ENCODE measurements around the gene PIAS2.
A peak's percentile ranks its signal among the peaks of the same experiment; 100 is the strongest.
"Not testable (repeated sequence)": the region's sequence is repeated elsewhere in the genome, so short reads cannot be mapped to it uniquely, and the experiment has no call there.

Gene PIAS2

GRCh38 chr18:46830633-46831032 is 86.7 kb downstream of the PIAS2 start:
- DNase-seq (ENCODE audit: low spot score in 2 of 2) (no peak), ATAC-seq (no peak)
- Mint-ChIP-seq H3K4me1 (no peaks in the 10 kb centered on the region), H3K9me3 (no peaks in the 10 kb centered on the region), H3K36me3 (peaks cover 63% of the 10 kb centered on the region), H3K4me3 (no peak overlapping the region), H3K27ac (no peak overlapping the region)

- Mint-ChIP-seq H3K36me3 (peaks cover 58% of the 10 kb centered on the region), H3K4me1 (no peaks in the 10 kb centered on the region), H3K9me3 (no peaks in the 10 kb centered on the region), H3K27ac (no peak overlapping the region), H3K4me3 (no peak overlapping the region)
- ATAC-seq (no peak), DNase-seq (ENCODE audit: low spot score in 2 of 2) (no peak)
These were observed 87.4 kb downstream of the PIAS2 start for GRCh38 chr18:46829947-46830346.

GRCh38 chr18:46829531-46829930 is 87.8 kb downstream of the PIAS2 start:
- Mint-ChIP-seq H3K4me3 (no peak overlapping the region), H3K27ac (no peak overlapping the region), H3K4me1 (no peaks in the 10 kb centered on the region), H3K9me3 (no peaks in the 10 kb centered on the region), H3K36me3 (peaks cover 63% of the 10 kb centered on the region)
- DNase-seq (ENCODE audit: low spot score in 2 of 2) = no peak
- no peak for ATAC-seq

DNA sequence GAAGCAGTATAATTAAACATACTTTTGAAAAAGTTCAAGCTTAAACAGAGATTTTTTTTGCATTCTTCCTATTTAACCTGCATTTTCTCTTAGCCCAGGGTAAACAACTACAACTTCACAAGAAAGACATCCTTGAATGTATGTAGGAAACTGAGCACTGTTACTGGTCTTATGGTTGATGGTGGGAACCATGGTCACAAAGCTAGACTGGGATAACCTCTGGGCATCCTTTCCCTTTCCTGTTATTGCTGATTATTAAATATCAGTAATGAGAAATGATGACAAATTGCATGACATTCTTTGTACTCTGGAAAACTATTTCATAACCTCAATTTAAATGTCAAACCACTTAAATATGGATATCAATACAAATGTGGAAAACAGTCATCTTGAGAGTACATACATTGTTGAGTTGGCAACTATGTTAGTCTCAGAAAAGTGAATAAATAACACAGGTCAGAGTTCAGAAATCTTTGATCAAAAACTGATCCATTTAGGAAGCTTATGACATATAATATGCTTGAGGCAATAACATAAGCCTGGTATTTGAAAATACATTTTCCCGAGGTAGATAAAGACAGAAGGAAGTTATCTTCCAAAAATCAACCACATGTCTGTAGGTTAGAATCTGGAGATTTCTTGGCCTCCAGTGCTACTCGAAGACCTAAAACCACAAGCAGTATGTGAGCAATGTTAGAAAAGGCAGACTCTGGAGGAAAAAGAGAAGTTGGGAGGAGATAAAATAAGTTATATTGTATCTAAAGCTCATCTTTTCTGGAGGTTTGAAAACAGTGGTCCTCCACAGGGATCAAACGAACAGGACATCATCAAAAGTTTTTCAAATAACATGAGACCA is 95.2 kb downstream of the PIAS2 start:
- peaks cover 17% of the 10 kb centered on the region for H3K36me3 Mint-ChIP-seq
- H3K27ac Mint-ChIP-seq = peak overlapping the region; percentile 12
- H3K9me3 Mint-ChIP-seq = no peaks in the 10 kb centered on the region
- H3K4me1 Mint-ChIP-seq = peaks cover 8% of the 10 kb centered on the region
- DNase-seq (ENCODE audit: low spot score in 2 of 2) = no peak
- no peak overlapping the region for H3K4me3 Mint-ChIP-seq
- ATAC-seq = peak; percentile 83

DNA sequence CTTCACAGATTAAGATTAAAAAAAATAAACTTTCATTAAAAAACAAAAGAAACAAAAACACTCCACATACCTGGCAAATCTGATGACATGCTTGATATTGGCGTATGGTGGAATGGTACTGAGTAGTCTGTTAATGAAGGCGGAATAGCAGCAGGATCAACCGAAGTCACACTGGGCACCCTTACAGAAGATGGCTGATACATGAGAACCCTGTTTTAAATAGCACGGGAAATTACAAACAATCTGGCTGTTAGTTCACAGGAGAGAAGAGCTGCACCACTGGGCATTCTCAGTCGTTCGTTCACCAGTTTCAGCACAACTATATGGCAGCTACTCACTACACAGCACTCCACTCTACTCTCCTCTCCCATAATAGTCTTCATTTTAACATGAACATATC is 96.4 kb downstream of the PIAS2 start:
- ATAC-seq (no peak), DNase-seq (ENCODE audit: low spot score in 2 of 2) (no peak)
- Mint-ChIP-seq H3K9me3 (no peaks in the 10 kb centered on the region), H3K36me3 (peaks cover 6% of the 10 kb centered on the region), H3K4me1 (peaks cover 8% of the 10 kb centered on the region), H3K4me3 (no peak overlapping the region), H3K27ac (no peak overlapping the region)

- ATAC-seq (no peak), DNase-seq (ENCODE audit: low spot score in 2 of 2) (no peak)
- no peak overlapping the region for H3K4me3 Mint-ChIP-seq
- H3K9me3 Mint-ChIP-seq = no peaks in the 10 kb centered on the region
- no peak overlapping the region for H3K27ac Mint-ChIP-seq
- H3K36me3 Mint-ChIP-seq = no peaks in the 10 kb centered on the region
- no peaks in the 10 kb centered on the region for H3K4me1 Mint-ChIP-seq
These were observed 101.6 kb downstream of the PIAS2 start for GRCh38 chr18:46815661-46816060.

DNA sequence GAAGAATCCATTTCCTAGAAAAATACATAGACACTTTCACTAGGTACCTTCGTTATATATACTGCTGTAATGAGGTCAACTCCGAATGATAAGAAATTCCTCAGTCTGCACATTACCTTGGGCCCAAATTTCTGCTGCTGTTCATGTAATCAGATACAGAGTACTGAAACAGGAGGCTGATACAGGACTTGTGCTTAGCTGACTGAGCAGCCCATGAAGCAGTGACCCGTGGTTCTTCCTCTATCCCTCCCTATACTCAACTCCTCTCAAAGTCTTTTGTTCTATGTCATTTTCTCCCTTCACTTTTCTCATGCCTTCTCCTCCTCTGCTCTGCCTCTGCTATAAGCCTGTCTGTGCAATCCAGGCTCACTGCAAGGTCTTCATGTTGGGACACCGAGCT is 102.9 kb downstream of the PIAS2 start:
- Mint-ChIP-seq H3K9me3 (no peaks in the 10 kb centered on the region), H3K27ac (no peak overlapping the region), H3K36me3 (no peaks in the 10 kb centered on the region), H3K4me1 (no peaks in the 10 kb centered on the region), H3K4me3 (no peak overlapping the region)
- DNase-seq (ENCODE audit: low spot score in 2 of 2) = no peak
- ATAC-seq = no peak

- DNase-seq (ENCODE audit: low spot score in 2 of 2) (no peak), ATAC-seq (no peak)
- H3K4me1 Mint-ChIP-seq = no peaks in the 10 kb centered on the region
- no peaks in the 10 kb centered on the region for H3K36me3 Mint-ChIP-seq
- no peak overlapping the region for H3K4me3 Mint-ChIP-seq
- no peaks in the 10 kb centered on the region for H3K9me3 Mint-ChIP-seq
- H3K27ac Mint-ChIP-seq = no peak overlapping the region
These were observed 105.0 kb downstream of the PIAS2 start for GRCh38 chr18:46812311-46812710.

- H3K9me3 Mint-ChIP-seq = no peaks in the 10 kb centered on the region
- H3K4me1 Mint-ChIP-seq = no peaks in the 10 kb centered on the region
- DNase-seq (ENCODE audit: low spot score in 2 of 2) (no peak), ATAC-seq (no peak)
- no peak overlapping the region for H3K4me3 Mint-ChIP-seq
- no peaks in the 10 kb centered on the region for H3K36me3 Mint-ChIP-seq
- H3K27ac Mint-ChIP-seq = no peak overlapping the region
These were observed 106.8 kb downstream of the PIAS2 start for GRCh38 chr18:46810481-46811000.

GRCh38 chr18:46809145-46809544 is 108.2 kb downstream of the PIAS2 start:
- ATAC-seq (no peak), DNase-seq (ENCODE audit: low spot score in 2 of 2) (no peak)
- H3K36me3 Mint-ChIP-seq = no peaks in the 10 kb centered on the region
- no peaks in the 10 kb centered on the region for H3K4me1 Mint-ChIP-seq
- H3K27ac Mint-ChIP-seq = no peak overlapping the region
- H3K4me3 Mint-ChIP-seq = no peak overlapping the region
- H3K9me3 Mint-ChIP-seq = no peaks in the 10 kb centered on the region

GRCh38 chr18:46795945-46796344 is 121.4 kb downstream of the PIAS2 start:
- H3K4me3 Mint-ChIP-seq; H3K9me3 Mint-ChIP-seq; H3K4me1 Mint-ChIP-seq; ATAC-seq; H3K36me3 Mint-ChIP-seq; H3K27ac Mint-ChIP-seq; DNase-seq (ENCODE audit: low spot score in 2 of 2): not testable (repeated sequence)

GRCh38 chr18:46794607-46795006 is 122.7 kb downstream of the PIAS2 start:
- no peak for ATAC-seq
- H3K27ac Mint-ChIP-seq = no peak overlapping the region

DNA sequence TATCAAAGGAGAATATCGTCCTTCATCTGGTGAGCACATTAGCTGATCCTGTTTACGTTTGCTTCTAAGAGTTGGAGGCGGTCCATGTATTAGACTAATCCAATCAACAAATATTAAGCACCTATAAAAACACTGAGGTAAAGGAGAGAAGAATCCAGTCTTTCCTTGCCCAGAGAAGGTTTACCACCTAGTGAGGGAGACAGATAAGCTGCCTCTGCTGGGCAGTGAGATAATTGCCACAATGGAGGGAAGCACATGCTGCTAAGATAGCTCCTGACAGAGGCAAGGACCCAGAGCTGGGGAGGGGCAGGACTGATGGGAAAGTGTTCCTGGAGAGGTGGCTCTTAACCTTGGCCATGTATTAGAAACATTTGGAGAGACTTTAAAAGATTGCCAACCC is 123.7 kb downstream of the PIAS2 start:
- no peaks in the 10 kb centered on the region for H3K36me3 Mint-ChIP-seq

More at GRCh38 chr18:46794607-46795006, 122.7 kb downstream of the PIAS2 start:
- no peaks in the 10 kb centered on the region for H3K4me1 Mint-ChIP-seq
- no peak for DNase-seq (ENCODE audit: low spot score in 2 of 2)
- H3K4me3 Mint-ChIP-seq = no peak overlapping the region
- no peaks in the 10 kb centered on the region for H3K9me3 Mint-ChIP-seq
- no peaks in the 10 kb centered on the region for H3K36me3 Mint-ChIP-seq

GRCh38 chr18:46789088-46789487 is 128.2 kb downstream of the PIAS2 start:
- Mint-ChIP-seq H3K9me3 (no peaks in the 10 kb centered on the region), H3K27ac (no peak overlapping the region), H3K4me1 (no peaks in the 10 kb centered on the region), H3K36me3 (no peaks in the 10 kb centered on the region), H3K4me3 (no peak overlapping the region)
- DNase-seq (ENCODE audit: low spot score in 2 of 2) (no peak), ATAC-seq (no peak)

More for the DNA sequence above, 123.7 kb downstream of the PIAS2 start:
- DNase-seq (ENCODE audit: low spot score in 2 of 2) = no peak
- Mint-ChIP-seq H3K9me3 (no peaks in the 10 kb centered on the region), H3K4me3 (no peak overlapping the region), H3K4me1 (no peaks in the 10 kb centered on the region), H3K27ac (no peak overlapping the region)
- no peak for ATAC-seq

DNA sequence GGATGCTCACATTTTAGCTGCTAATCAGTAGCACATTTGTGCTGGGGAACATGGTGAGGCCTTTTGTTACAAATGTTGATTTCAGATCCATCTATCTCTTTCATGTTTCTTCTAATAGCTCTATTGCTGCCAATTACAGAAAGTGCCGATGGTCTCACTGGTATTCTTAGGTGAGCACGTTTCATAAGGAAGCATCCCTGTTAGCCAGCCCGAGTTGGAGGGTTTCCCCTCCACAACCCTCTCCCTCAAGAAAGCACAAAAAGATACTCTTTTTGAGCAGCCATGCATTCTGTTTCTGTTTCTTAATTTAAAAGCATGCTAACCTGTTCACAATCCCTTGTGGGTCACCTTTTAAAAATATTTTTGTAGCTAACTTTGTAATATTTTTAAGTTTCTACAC is 129.6 kb downstream of the PIAS2 start:
- ATAC-seq = no peak
- H3K27ac Mint-ChIP-seq = no peak overlapping the region
- no peaks in the 10 kb centered on the region for H3K9me3 Mint-ChIP-seq
- H3K4me3 Mint-ChIP-seq = no peak overlapping the region
- H3K36me3 Mint-ChIP-seq = no peaks in the 10 kb centered on the region
- no peaks in the 10 kb centered on the region for H3K4me1 Mint-ChIP-seq
- no peak for DNase-seq (ENCODE audit: low spot score in 2 of 2)

GRCh38 chr18:46772357-46772756 is 144.9 kb downstream of the PIAS2 start:
- H3K36me3 Mint-ChIP-seq = no peaks in the 10 kb centered on the region
- H3K27ac Mint-ChIP-seq = no peak overlapping the region
- no peaks in the 10 kb centered on the region for H3K4me1 Mint-ChIP-seq
- no peak for DNase-seq (ENCODE audit: low spot score in 2 of 2)
- peak; percentile 16 for ATAC-seq
- no peak overlapping the region for H3K4me3 Mint-ChIP-seq
- H3K9me3 Mint-ChIP-seq = no peaks in the 10 kb centered on the region
